GM12878 (cell line): ENCODE measurements around the gene TOM1L2. TPM values are rescaled to one million over a fixed set of nuclear protein-coding genes. Genes with fewer than 3 reads are reported as not detected.

Experiments used
- ATAC-seq: fragments of 200-7000 bp; cut with Tn5 transposase; 3 replicates; pipeline ENCODE4 v1.9.1; 2020; ENCODE audit warnings: mild to moderate bottlenecking, moderate library complexity
- BruUV-seq: library from RNA; stranded (reverse); fragments of 400-500 nt; replicated peaks from 2 replicates; lab custom pipeline; 2021; lab: Mats Ljungman, UMichigan
- CTCF ChIA-PET: fragments of 300-600 bp; sonication (Branson Sonifier 250); formaldehyde crosslinking; extraction: SDS; loops from one replicate; lab custom pipeline; 2021; ENCODE audit warnings: inconsistent platforms; lab: Yijun Ruan, JAX
- POLR2A ChIA-PET: fragments of 350-600 bp; formaldehyde crosslinking; extraction: SDS; loops from one replicate; lab custom pipeline; 2021; ENCODE audit warnings: inconsistent platforms; lab: Charles Lee
- RAD21 ChIA-PET: fragments of 300-600 bp; sonication (Branson Sonifier 250); formaldehyde crosslinking; loops from one replicate; lab custom pipeline; 2023; ENCODE audit warnings: antibody characterized with exemption; ENCODE audit not compliant: unreplicated experiment; lab: Charles Lee
- SMC1A ChIA-PET: fragments of 300-600 bp; sonication (Branson Sonifier 250); formaldehyde crosslinking; loops from one replicate; lab custom pipeline; 2023; ENCODE audit not compliant: unreplicated experiment, uncharacterized antibody; lab: Charles Lee
- DNase-seq: peaks from one replicate; pipeline ENCODE4 v3.0.0-alpha.2; 2011; ENCODE audit warnings: low read depth, low spot score
- FAIRE-seq: peaks from 3 replicates; lab custom pipeline; 2011; peaks lifted over from hg19 to GRCh38; lab: Jason Lieb, UNC
- H2AFZ ChIP-seq: 2 replicates; pipeline ENCODE4 v1.6.0; 2011; ENCODE audit warnings: low read depth, low read length, control low read depth; ENCODE audit not compliant: control insufficient read depth
- H3K27ac ChIP-seq: 2 replicates; pipeline ENCODE4 v1.5.1; 2011; ENCODE audit warnings: control low read depth; ENCODE audit not compliant: control insufficient read depth, insufficient read depth
- H3K27me3 ChIP-seq, 2 experiments: replicated peaks in 1 of 2; 2 replicates each; pipeline versions ENCODE4 v1.6.0 to v1.6.1; 2011; ENCODE audit warnings: low read length in 1 of 2; ENCODE audit not compliant: control insufficient read depth in 2 of 2, insufficient read depth in 2 of 2
- H3K36me3 ChIP-seq, 2 experiments: 2 replicates each; pipeline ENCODE4 v1.5.1; 2011; ENCODE audit warnings: low read length in 1 of 2; ENCODE audit not compliant: control insufficient read depth in 2 of 2, insufficient read depth in 2 of 2
- H3K4me1 ChIP-seq: 2 replicates; pipeline ENCODE4 v1.6.1; 2011; ENCODE audit warnings: mild to moderate bottlenecking, low read length, moderate library complexity, mixed read lengths; ENCODE audit not compliant: control insufficient read depth, insufficient read depth
- H3K4me2 ChIP-seq: 2 replicates; pipeline ENCODE4 v1.6.0; 2011; ENCODE audit warnings: control low read depth; ENCODE audit not compliant: control insufficient read depth, insufficient read depth
- H3K4me3 ChIP-seq: fragments of 200-600 bp; sonication (generic); 2 replicates; pipeline ENCODE4 v1.5.1; 2016
- H3K79me2 ChIP-seq: 2 replicates; pipeline ENCODE4 v1.6.0; 2011; ENCODE audit warnings: low read length; ENCODE audit not compliant: control insufficient read depth, insufficient read depth
- H3K9ac ChIP-seq: 2 replicates; pipeline ENCODE4 v1.8.0; 2011; ENCODE audit warnings: low read length, control low read depth, mixed read lengths; ENCODE audit not compliant: control insufficient read depth, insufficient read depth
- H3K9me3 ChIP-seq: replicated peaks from 3 replicates; pipeline ENCODE4 v1.5.1; 2011; ENCODE audit warnings: mild to moderate bottlenecking, low read length; ENCODE audit not compliant: control insufficient read depth, insufficient read depth
- H4K20me1 ChIP-seq: 2 replicates; pipeline ENCODE4 v1.6.0; 2011; ENCODE audit not compliant: control insufficient read depth, insufficient read depth
- E2F4 ChIP-seq: IDR thresholded peaks from 2 replicates; pipeline ENCODE4 v1.6.1; 2012; ENCODE audit warnings: low read depth, low read length, improper control_type of control experiment
- FOXK2 ChIP-seq: fragments of 450-650 bp; IDR thresholded peaks from 2 replicates; pipeline ENCODE4 v1.6.1; 2017; ENCODE audit warnings: mild to moderate bottlenecking, moderate library complexity
- GABPA ChIP-seq: IDR thresholded peaks from 2 replicates; pipeline ENCODE4 v1.6.1; 2014; ENCODE audit warnings: antibody characterized with exemption, low read depth, mild to moderate bottlenecking, inconsistent platforms
- GATAD2B ChIP-seq: fragments of 450-650 bp; conservative IDR thresholded peaks from 2 replicates; pipeline ENCODE4 v1.6.1; 2017; ENCODE audit warnings: low read depth, mild to moderate bottlenecking, moderate library complexity
- IRF3 ChIP-seq: fragments of 450-650 bp; IDR thresholded peaks from 2 replicates; pipeline ENCODE4 v1.6.1; 2014; ENCODE audit warnings: mild to moderate bottlenecking
- KLF5 ChIP-seq: fragments of 450-650 bp; IDR thresholded peaks from 2 replicates; pipeline ENCODE4 v1.6.1; 2014; ENCODE audit warnings: mild to moderate bottlenecking; ENCODE audit not compliant: partially characterized antibody
- LARP7 ChIP-seq: fragments of 450-650 bp; IDR thresholded peaks from 2 replicates; pipeline ENCODE4 v1.6.1; 2017; ENCODE audit warnings: mild to moderate bottlenecking
- MAX ChIP-seq: IDR thresholded peaks from 2 replicates; pipeline ENCODE4 v1.6.1; 2012; ENCODE audit warnings: low read depth, low read length, improper control_type of control experiment
- MLLT1 ChIP-seq: fragments of 450-650 bp; IDR thresholded peaks from 2 replicates; pipeline ENCODE4 v1.6.1; 2016; ENCODE audit warnings: mild to moderate bottlenecking
- NKRF ChIP-seq: fragments of 450-650 bp; conservative IDR thresholded peaks from 2 replicates; pipeline ENCODE4 v1.6.1; 2017; ENCODE audit warnings: mild to moderate bottlenecking, moderate library complexity
- PML ChIP-seq: IDR thresholded peaks from 2 replicates; pipeline ENCODE4 v1.6.1; 2012; ENCODE audit warnings: low read length, inconsistent platforms
- SMARCA5 ChIP-seq: fragments of 450-650 bp; IDR thresholded peaks from 2 replicates; pipeline ENCODE4 v1.6.1; 2017; ENCODE audit warnings: mild to moderate bottlenecking
- ZBTB40 ChIP-seq: fragments of 450-650 bp; IDR thresholded peaks from 2 replicates; pipeline ENCODE4 v1.6.1; 2016; ENCODE audit warnings: mild to moderate bottlenecking, moderate library complexity, borderline replicate concordance
- ZNF217 ChIP-seq: fragments of 450-650 bp; IDR thresholded peaks from 2 replicates; pipeline ENCODE4 v1.6.1; 2017; ENCODE audit warnings: antibody characterized with exemption, mild to moderate bottlenecking
- ZNF24 ChIP-seq: fragments of 450-650 bp; IDR thresholded peaks from 2 replicates; pipeline ENCODE4 v1.6.1; 2017; ENCODE audit warnings: antibody characterized with exemption, mild to moderate bottlenecking
- WGBS: methylation state at CpG from one replicate; pipeline ENCODE4 v1.1.6; 2016; ENCODE audit warnings: low lambda C conversion rate; ENCODE audit not compliant: insufficient replicate concordance, insufficient coverage; ENCODE audit errors: missing lambda C conversion rate; 5-methylcytosine and 5-hydroxymethylcytosine counted together
- in situ Hi-C: fragments of 300-500 bp; cut with MboI; formaldehyde crosslinking; loops from 9 replicates; pipeline ENCODE4 v1.14.3; 2018; ENCODE audit warnings: mixed read lengths
- intact Hi-C: fragments of 100-400 bp; cut with micrococcal nuclease; formaldehyde crosslinking; loops from one replicate; pipeline ENCODE4 v1.14.2; 2022; ENCODE audit not compliant: unreplicated experiment
- polyA plus RNA-seq, 11 experiments: library from polyadenylated mRNA; depleted of rRNA in 4 of 11; unstranded in 6 of 11; stranded (reverse) in 5 of 11; fragments of >200 nt; fragmentation: Nextera tagmentation in 4 of 11; fragmentation: Illumina TruSeq in 1 of 11; extraction: Ambion mirVana in 4 of 11; extraction: Trizol in 1 of 11; gene quantifications; 1 replicate in 1 of 11; 2 replicates in 10 of 11; pipeline versions ENCODE4 v1.2.1 to v1.2.3, GENCODE V29; 2011 to 2016; ENCODE audit warnings: inconsistent platforms in 2 of 11, missing spikeins in 2 of 11, low read depth in 1 of 11
- total RNA-seq, 4 experiments: library from RNA; depleted of rRNA in 3 of 4; stranded (reverse); fragments of >200 nt in 3 of 4; fragmentation: Illumina TruSeq in 1 of 4; extraction: Trizol in 1 of 4; gene quantifications; 2 replicates each; pipeline versions ENCODE4 v1.2.1 to v1.2.3, GENCODE V29; 2013 to 2021

The TOM1L2 gene
- total and polyA plus RNA-seq, 10 of the 15 experiments (the other 5 are each of a cell fraction or from before 2014, with no cell fraction given): 0.19 to 19.2 (median 8.1) TPM

GRCh38 chr17:17883801-17884200 lies 88.4 kb downstream of the TOM1L2 start:
- H3K4me2 ChIP-seq: no peak overlapping the region
- H3K9ac ChIP-seq: no peak overlapping the region
- RAD21 ChIA-PET: interaction anchor here (1.1 kb wide), 1 partner anchor 35 kb away, joined by 5 read pairs; no protein-coding TSS in a partner anchor
- H3K79me2 ChIP-seq: no peaks in the 10 kb centered on the region
- no peak overlapping the region for H3K4me3 ChIP-seq
- peaks cover 0 to 2% of the 10 kb centered on the region in 2 experiments; a peak in 2 of 4 replicates for H3K36me3 ChIP-seq
- H3K27ac ChIP-seq: no peak overlapping the region
- DNase-seq: no peak
- ATAC-seq: no peak
- in situ Hi-C loops (no loop called here), intact Hi-C loops (loop anchor here (5.0 kb wide), 1 partner anchor 48 kb away; no protein-coding TSS in a partner anchor)
- 95% methylated on average over 3 of the region's 3 CpGs for WGBS
- H3K27me3 ChIP-seq: no peaks in the 10 kb centered on the region
- H4K20me1 ChIP-seq: no peaks in the 10 kb centered on the region
- FAIRE-seq: no peak
- no peaks in the 10 kb centered on the region for H3K9me3 ChIP-seq
- POLR2A ChIA-PET: no interaction called here
- SMC1A ChIA-PET: interaction anchor here (1.8 kb wide), 1 partner anchor 13 kb away, joined by 4 read pairs; no protein-coding TSS in a partner anchor
- CTCF ChIA-PET: interaction anchor here (0.7 to 2.3 kb wide), 4 partner anchors 16 to 241 kb away, joined by 3 to 17 read pairs (median 4); no protein-coding TSS in a partner anchor
- BruUV-seq: no TSS peak
- no peak overlapping the region for H2AFZ ChIP-seq
- no peaks in the 10 kb centered on the region for H3K4me1 ChIP-seq
- TF ChIP-seq ZNF24 (no peak), GABPA (no peak), LARP7 (no peak), PML (no peak), IRF3 (no peak), MAX (no peak), SMARCA5 (no peak), GATAD2B (no peak), KLF5 (no peak), ZBTB40 (no peak), ZNF217 (no peak), FOXK2 (no peak), E2F4 (no peak), NKRF (no peak), MLLT1 (no peak)
